Glutamatergic neuron (in vitro differentiated cells): Measurements from ENCODE around the gene C2orf76. TPM values are rescaled to one million over a fixed set of nuclear protein-coding genes. Genes with fewer than 3 reads are reported as not detected.

Source experiments
- DNase-seq: peaks from one replicate; pipeline ENCODE4 v3.0.0; 2022
- H3K27ac Mint-ChIP-seq: one replicate; pipeline ENCODE4 v1.8.0; 2020; ENCODE audit warnings: mild to moderate bottlenecking, mixed read lengths, inconsistent platforms; ENCODE audit not compliant: unreplicated experiment
- H3K27me3 Mint-ChIP-seq: one replicate; pipeline ENCODE4 v1.8.0; 2020; ENCODE audit warnings: mild to moderate bottlenecking, moderate library complexity, mixed read lengths, inconsistent platforms; ENCODE audit not compliant: unreplicated experiment
- H3K36me3 Mint-ChIP-seq: one replicate; pipeline ENCODE4 v1.8.0; 2020; ENCODE audit warnings: mild to moderate bottlenecking, mixed read lengths, inconsistent platforms; ENCODE audit not compliant: unreplicated experiment
- H3K4me1 Mint-ChIP-seq: one replicate; pipeline ENCODE4 v1.8.0; 2020; ENCODE audit warnings: mild to moderate bottlenecking, low read depth, mixed read lengths, inconsistent platforms; ENCODE audit not compliant: unreplicated experiment
- H3K4me3 Mint-ChIP-seq: one replicate; pipeline ENCODE4 v1.8.0; 2020; ENCODE audit warnings: mild to moderate bottlenecking, mixed read lengths, inconsistent platforms; ENCODE audit not compliant: unreplicated experiment
- H3K9me3 Mint-ChIP-seq: one replicate; pipeline ENCODE4 v1.8.0; 2020; ENCODE audit warnings: mild to moderate bottlenecking, moderate library complexity, mixed read lengths, inconsistent platforms; ENCODE audit not compliant: unreplicated experiment
- total RNA-seq: library from RNA; stranded (reverse); fragmentation: NEBNext Ultra II Directional; extraction: Animal tissue kit (Norgen Biotek cat#: 25700); gene quantifications from one replicate; pipeline ENCODE4 v1.2.1, GENCODE V29; 2021; ENCODE audit not compliant: unreplicated experiment
- TF ChIP-seq, protein P1 (sequence below): fragments of 200-600 bp; sonication (generic); IDR thresholded peaks from one replicate; pipeline ENCODE4 v1.5.0; 2021; ENCODE audit not compliant: partially characterized antibody, unreplicated experiment

The C2orf76 gene
- total RNA-seq, 1 donor from 2014 or later = 10.4 TPM

DNA sequence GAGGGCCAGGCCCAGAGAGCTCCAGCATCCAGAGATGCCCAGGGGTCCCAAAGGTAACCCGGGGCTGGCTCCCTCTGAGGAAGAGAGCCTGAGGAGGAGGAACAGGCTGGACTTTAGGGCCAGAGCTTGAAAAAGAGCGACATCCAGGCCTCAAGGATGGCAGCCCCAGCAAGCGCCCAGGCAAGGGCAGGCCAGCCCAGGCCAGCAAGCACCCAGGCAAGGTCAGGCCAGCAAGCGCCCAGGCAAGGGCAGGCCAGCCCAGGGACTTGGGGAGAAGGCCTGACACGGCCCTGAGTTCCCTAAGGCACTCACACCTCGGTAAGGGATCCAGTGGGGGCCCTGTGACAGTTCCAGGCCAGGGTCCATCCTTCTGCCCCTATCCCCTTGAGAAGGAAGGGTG, 30.6 kb upstream of the C2orf76 start:
- H3K36me3 Mint-ChIP-seq = no peaks in the 10 kb centered on the region
- peaks cover 2% of the 10 kb centered on the region for H3K27me3 Mint-ChIP-seq
- no peak overlapping the region for H3K27ac Mint-ChIP-seq
- no peaks in the 10 kb centered on the region for H3K4me1 Mint-ChIP-seq
- no peak for DNase-seq
- no peak overlapping the region for H3K4me3 Mint-ChIP-seq
- TF ChIP-seq, protein P1, sequence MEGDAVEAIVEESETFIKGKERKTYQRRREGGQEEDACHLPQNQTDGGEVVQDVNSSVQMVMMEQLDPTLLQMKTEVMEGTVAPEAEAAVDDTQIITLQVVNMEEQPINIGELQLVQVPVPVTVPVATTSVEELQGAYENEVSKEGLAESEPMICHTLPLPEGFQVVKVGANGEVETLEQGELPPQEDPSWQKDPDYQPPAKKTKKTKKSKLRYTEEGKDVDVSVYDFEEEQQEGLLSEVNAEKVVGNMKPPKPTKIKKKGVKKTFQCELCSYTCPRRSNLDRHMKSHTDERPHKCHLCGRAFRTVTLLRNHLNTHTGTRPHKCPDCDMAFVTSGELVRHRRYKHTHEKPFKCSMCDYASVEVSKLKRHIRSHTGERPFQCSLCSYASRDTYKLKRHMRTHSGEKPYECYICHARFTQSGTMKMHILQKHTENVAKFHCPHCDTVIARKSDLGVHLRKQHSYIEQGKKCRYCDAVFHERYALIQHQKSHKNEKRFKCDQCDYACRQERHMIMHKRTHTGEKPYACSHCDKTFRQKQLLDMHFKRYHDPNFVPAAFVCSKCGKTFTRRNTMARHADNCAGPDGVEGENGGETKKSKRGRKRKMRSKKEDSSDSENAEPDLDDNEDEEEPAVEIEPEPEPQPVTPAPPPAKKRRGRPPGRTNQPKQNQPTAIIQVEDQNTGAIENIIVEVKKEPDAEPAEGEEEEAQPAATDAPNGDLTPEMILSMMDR = no peak
- no peaks in the 10 kb centered on the region for H3K9me3 Mint-ChIP-seq

DNA sequence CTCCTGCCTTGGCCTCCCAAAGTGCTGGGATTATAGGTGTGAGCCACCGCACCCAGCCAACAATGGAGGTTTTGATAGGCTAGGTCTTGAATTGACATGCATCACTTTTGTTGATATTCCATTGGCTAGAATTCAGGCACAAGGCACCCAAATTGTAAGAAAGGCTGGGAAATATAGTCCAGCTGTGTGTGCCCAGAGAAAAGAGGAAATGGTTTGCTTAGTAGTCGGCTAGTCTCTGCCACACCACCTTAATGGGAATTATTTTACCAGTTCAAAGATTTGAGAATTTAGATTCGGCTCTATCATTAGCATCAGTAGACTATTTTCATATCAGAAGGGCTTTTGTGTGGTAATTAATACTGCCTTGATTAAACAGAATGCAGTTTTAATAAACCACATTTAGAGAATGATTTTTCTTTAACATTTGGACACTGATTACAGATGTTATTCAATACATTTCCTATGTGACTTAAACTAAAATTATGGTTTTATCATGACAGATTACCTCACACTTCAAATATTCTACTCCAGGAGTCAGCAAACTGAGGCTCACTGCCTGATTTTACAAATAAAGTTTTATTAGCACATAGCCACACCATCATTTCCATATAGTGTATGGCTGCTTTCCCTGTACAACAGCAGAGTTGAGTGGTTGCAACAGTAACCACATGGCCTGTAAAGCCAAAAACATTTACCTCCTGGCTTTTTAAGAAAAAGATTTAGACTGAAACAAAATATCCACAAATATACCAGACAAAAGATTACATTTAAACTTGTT, 27.5 kb upstream of the C2orf76 start:
- no peak for DNase-seq
- Mint-ChIP-seq H3K9me3 (no peaks in the 10 kb centered on the region), H3K27me3 (peaks cover 2% of the 10 kb centered on the region), H3K36me3 (no peaks in the 10 kb centered on the region), H3K4me1 (no peaks in the 10 kb centered on the region), H3K4me3 (no peak overlapping the region), H3K27ac (no peak overlapping the region)
- TF ChIP-seq, protein P1 = no peak

DNA sequence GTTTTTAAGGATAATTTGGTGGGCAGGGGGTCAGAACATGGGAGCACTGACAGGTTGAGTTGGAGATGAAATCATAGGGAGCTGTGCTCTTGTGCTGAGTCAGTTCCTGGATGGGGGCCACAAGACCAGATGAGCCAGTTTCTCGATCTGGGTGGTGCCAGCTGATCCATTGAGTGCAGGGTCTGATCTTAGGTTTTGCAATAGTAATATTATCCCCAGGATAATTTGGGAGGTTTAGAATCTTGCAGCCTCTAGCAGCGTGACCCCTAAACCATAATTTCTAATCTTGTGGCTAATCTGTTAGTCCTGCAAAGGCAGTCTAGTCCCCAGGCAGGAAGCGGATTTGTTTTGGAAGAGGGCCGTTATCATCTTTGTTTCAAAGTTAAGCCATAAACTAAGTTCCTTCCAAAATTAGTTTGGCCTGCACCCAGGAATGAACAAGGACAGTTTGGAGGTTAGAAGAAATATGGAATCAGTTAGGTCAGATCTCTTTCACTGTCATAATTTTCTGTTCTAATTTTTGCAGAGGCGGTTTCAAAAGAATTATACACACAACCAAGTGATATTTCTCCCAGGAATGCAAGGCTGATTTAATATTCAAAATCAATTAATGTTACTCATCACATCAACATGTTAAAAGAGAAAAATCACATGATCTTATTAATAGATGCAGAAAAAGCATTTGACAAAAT, 23.1 kb upstream of the C2orf76 start:
- Mint-ChIP-seq H3K27me3 (peaks cover 2% of the 10 kb centered on the region), H3K9me3 (no peaks in the 10 kb centered on the region), H3K4me3 (no peak overlapping the region), H3K36me3 (no peaks in the 10 kb centered on the region), H3K27ac (no peak overlapping the region), H3K4me1 (peaks cover 2% of the 10 kb centered on the region)
- TF ChIP-seq, protein P1 = no peak
- no peak for DNase-seq

DNA sequence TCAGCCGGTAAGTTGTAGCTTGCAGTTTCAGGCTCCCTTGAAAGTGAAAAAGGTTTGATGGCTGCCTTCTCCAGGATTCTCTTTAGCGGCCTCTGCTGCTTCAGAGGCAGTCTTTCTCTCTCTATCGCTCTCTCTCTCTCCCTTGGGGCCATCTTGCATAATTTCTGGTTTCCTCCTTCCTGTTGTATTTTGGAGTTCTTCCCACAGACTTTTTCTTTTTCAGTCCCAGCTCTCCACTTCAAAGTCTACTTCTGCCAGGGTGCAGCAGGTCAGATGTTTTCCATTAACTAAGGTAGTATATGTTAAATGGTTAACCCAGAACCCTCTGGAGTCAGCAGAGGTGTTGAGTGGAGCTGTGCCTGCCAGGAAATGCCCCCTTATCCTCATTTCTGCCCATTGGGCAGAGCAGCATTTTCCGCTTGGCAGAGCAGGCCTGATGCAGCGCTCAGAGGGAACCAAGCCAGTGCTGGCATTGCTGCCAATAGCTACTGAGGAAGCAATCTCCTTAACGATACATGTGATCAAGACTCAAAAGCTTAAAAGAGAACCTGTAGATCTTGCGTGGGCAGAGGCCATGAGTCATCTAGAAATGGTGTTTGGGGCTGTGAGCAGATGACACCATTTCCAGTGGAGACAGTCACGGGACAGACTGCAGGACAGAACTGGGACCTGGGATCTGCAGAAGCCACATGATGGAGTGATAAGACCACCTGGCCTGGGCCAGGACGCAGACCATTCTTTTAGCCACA, 20.9 kb upstream of the C2orf76 start:
- H3K27me3 Mint-ChIP-seq = peaks cover 2% of the 10 kb centered on the region
- no peaks in the 10 kb centered on the region for H3K36me3 Mint-ChIP-seq
- TF ChIP-seq, protein P1 = no peak
- no peaks in the 10 kb centered on the region for H3K9me3 Mint-ChIP-seq
- DNase-seq = no peak
- H3K4me1 Mint-ChIP-seq = peaks cover 2% of the 10 kb centered on the region
- H3K4me3 Mint-ChIP-seq = no peak overlapping the region
- H3K27ac Mint-ChIP-seq = no peak overlapping the region
